H9 (cell line): Measurements from ENCODE around the gene RASSF9. TPM values are rescaled to one million over a fixed set of nuclear protein-coding genes. Genes with fewer than 3 reads are reported as not detected.

Experiments
- DNase-seq: peaks from one replicate; pipeline ENCODE4 v3.0.0-alpha.2; 2017
- H2AFZ ChIP-seq: one replicate; pipeline ENCODE4 v1.6.1; 2013; ENCODE audit warnings: mild to moderate bottlenecking, low read length, control low read depth, moderate library complexity
- H2AK5ac ChIP-seq: 2 replicates; pipeline ENCODE4 v1.6.1; 2013; ENCODE audit warnings: low read length, control low read depth, mixed read lengths; ENCODE audit not compliant: insufficient read length
- H2BK120ac ChIP-seq: one replicate; pipeline ENCODE4 v1.6.1; 2013; ENCODE audit warnings: low read depth, mild to moderate bottlenecking, low read length, control low read depth, inconsistent platforms; ENCODE audit not compliant: poor library complexity, severe bottlenecking
- H2BK12ac ChIP-seq: 2 replicates; pipeline ENCODE4 v1.6.1; 2013; ENCODE audit warnings: low read length, control low read depth, mixed read lengths, low read depth; ENCODE audit not compliant: insufficient read length
- H2BK15ac ChIP-seq: 2 replicates; pipeline ENCODE4 v1.6.1; 2013; ENCODE audit warnings: low read depth, low read length, control low read depth
- H2BK20ac ChIP-seq: one replicate; pipeline ENCODE4 v1.6.1; 2013; ENCODE audit warnings: low read depth, mild to moderate bottlenecking, low read length, control low read depth, inconsistent platforms; ENCODE audit not compliant: poor library complexity, severe bottlenecking
- H2BK5ac ChIP-seq: 2 replicates; pipeline ENCODE4 v1.6.1; 2013; ENCODE audit warnings: low read length, control low read depth, mixed read lengths; ENCODE audit not compliant: insufficient read length
- H3K14ac ChIP-seq: 2 replicates; pipeline ENCODE4 v1.6.1; 2013; ENCODE audit warnings: low read length, control low read depth; ENCODE audit not compliant: insufficient read depth
- H3K18ac ChIP-seq: 2 replicates; pipeline ENCODE4 v1.6.1; 2013; ENCODE audit warnings: low read depth, mild to moderate bottlenecking, mixed read lengths, low read length, control low read depth; ENCODE audit not compliant: insufficient read length
- H3K23ac ChIP-seq: 2 replicates; pipeline ENCODE4 v1.6.1; 2013; ENCODE audit warnings: low read length, control low read depth, mixed read lengths, low read depth; ENCODE audit not compliant: insufficient read length
- H3K23me2 ChIP-seq: 2 replicates; pipeline ENCODE4 v1.6.1; 2013; ENCODE audit warnings: low read depth, mild to moderate bottlenecking, mixed read lengths, low read length, control low read depth; ENCODE audit not compliant: insufficient read length, poor library complexity, severe bottlenecking
- H3K27ac ChIP-seq: 2 replicates; pipeline ENCODE4 v1.5.1; 2013; ENCODE audit warnings: low read length, control low read depth, mixed read lengths, low read depth; ENCODE audit not compliant: insufficient read length
- H3K27me3 ChIP-seq: 2 replicates; pipeline ENCODE4 v1.6.1; 2013; ENCODE audit warnings: low read length, control low read depth, inconsistent platforms; ENCODE audit not compliant: insufficient read depth
- H3K4ac ChIP-seq: 2 replicates; pipeline ENCODE4 v1.6.1; 2013; ENCODE audit warnings: low read depth, mild to moderate bottlenecking, control low read depth, inconsistent platforms, low read length, moderate library complexity
- H3K4me1 ChIP-seq: 2 replicates; pipeline ENCODE4 v1.6.1; 2013; ENCODE audit warnings: low read length, control low read depth, inconsistent platforms; ENCODE audit not compliant: insufficient read depth
- H3K4me2 ChIP-seq: 2 replicates; pipeline ENCODE4 v1.6.1; 2013; ENCODE audit warnings: low read length, control low read depth, mixed read lengths; ENCODE audit not compliant: insufficient read length, insufficient read depth
- H3K56ac ChIP-seq: 2 replicates; pipeline ENCODE4 v1.6.1; 2013; ENCODE audit warnings: low read depth, mild to moderate bottlenecking, mixed read lengths, low read length, control low read depth; ENCODE audit not compliant: insufficient read length
- H3K79me1 ChIP-seq: 2 replicates; pipeline ENCODE4 v1.6.1; 2013; ENCODE audit warnings: low read depth, mild to moderate bottlenecking, moderate library complexity, low read length, control low read depth, inconsistent platforms; ENCODE audit not compliant: insufficient read depth, poor library complexity, severe bottlenecking
- H3K79me2 ChIP-seq: 2 replicates; pipeline ENCODE4 v1.6.1; 2013; ENCODE audit warnings: low read length, control low read depth, inconsistent platforms; ENCODE audit not compliant: insufficient read depth
- H3K9ac ChIP-seq: 2 replicates; pipeline ENCODE4 v1.6.1; 2013; ENCODE audit warnings: low read length, control low read depth, mixed read lengths; ENCODE audit not compliant: insufficient read length; ENCODE audit errors: extremely low read depth
- H3K9me3 ChIP-seq: one replicate; pipeline ENCODE4 v1.6.1; 2013; ENCODE audit warnings: low read depth, low read length, inconsistent platforms; ENCODE audit not compliant: control insufficient read depth
- H3T11ph ChIP-seq: one replicate; pipeline ENCODE4 v1.6.1; 2013; ENCODE audit warnings: mild to moderate bottlenecking, low read length, control low read depth, inconsistent platforms
- H4K20me1 ChIP-seq: one replicate; pipeline ENCODE4 v1.6.1; 2013; ENCODE audit not compliant: control insufficient read depth, insufficient read length, insufficient read depth
- H4K5ac ChIP-seq: 2 replicates; pipeline ENCODE4 v1.6.1; 2013; ENCODE audit warnings: low read depth, mild to moderate bottlenecking, mixed read lengths, low read length, control low read depth; ENCODE audit not compliant: insufficient read length
- H4K8ac ChIP-seq: replicated peaks from 2 replicates; pipeline ENCODE4 v1.6.1; 2013; ENCODE audit warnings: low read length, control low read depth, mixed read lengths, low read depth; ENCODE audit not compliant: insufficient read length
- H4K91ac ChIP-seq: 2 replicates; pipeline ENCODE4 v1.6.1; 2013; ENCODE audit warnings: low read depth, mild to moderate bottlenecking, moderate library complexity, mixed read lengths, low read length, control low read depth; ENCODE audit not compliant: insufficient read length
- H3K27ac Mint-ChIP-seq, 3 experiments: 2 replicates in 2 of 3; 3 replicates in 1 of 3; pipeline ENCODE4 v1.8.0; 2020 to 2021; ENCODE audit warnings: mixed read lengths in 3 of 3, mild to moderate bottlenecking in 1 of 3, moderate library complexity in 1 of 3
- H3K27me3 Mint-ChIP-seq: 2 replicates; pipeline ENCODE4 v1.8.0; 2021; ENCODE audit warnings: low read depth, mild to moderate bottlenecking, moderate library complexity, mixed read lengths
- H3K36me3 Mint-ChIP-seq, 3 experiments: 2 replicates in 2 of 3; 3 replicates in 1 of 3; pipeline ENCODE4 v1.8.0; 2020 to 2021; ENCODE audit warnings: low read depth in 3 of 3, mixed read lengths in 3 of 3; ENCODE audit not compliant: insufficient read depth in 1 of 3
- H3K4me1 Mint-ChIP-seq, 2 experiments: 2 replicates each; pipeline ENCODE4 v1.8.0; 2020; ENCODE audit warnings: mixed read lengths in 2 of 2
- H3K4me3 Mint-ChIP-seq, 2 experiments: 2 replicates in 1 of 2; 3 replicates in 1 of 2; pipeline ENCODE4 v1.8.0; 2020 to 2021; ENCODE audit warnings: mild to moderate bottlenecking in 2 of 2, mixed read lengths in 2 of 2, moderate library complexity in 1 of 2
- H3K9me3 Mint-ChIP-seq, 2 experiments: 2 replicates in 1 of 2; 3 replicates in 1 of 2; pipeline ENCODE4 v1.8.0; 2020; ENCODE audit warnings: mild to moderate bottlenecking in 2 of 2, mixed read lengths in 2 of 2, moderate library complexity in 1 of 2
- CTCF ChIP-seq: fragments of 200-600 bp; sonication (generic); conservative IDR thresholded peaks from 3 replicates; pipeline ENCODE4 v1.8.0; 2021; ENCODE audit warnings: antibody characterized with exemption, mild to moderate bottlenecking
- total RNA-seq: library from RNA; stranded (reverse); gene quantifications from 2 replicates; pipeline ENCODE4 v1.2.1, GENCODE V29; 2021

The RASSF9 gene
- total RNA-seq, 1 experiment from 2014 or later = 0.04 TPM

GRCh38 chr12:85821206-85821605 is 15.0 kb downstream of the RASSF9 start:
- no peaks in the 10 kb centered on the region for H3K79me2 ChIP-seq
- peaks cover 0 to 8% of the 10 kb centered on the region in 2 experiments; a peak in 2 of 4 replicates for H3K4me1 Mint-ChIP-seq
- H3K4me2 ChIP-seq = no peak overlapping the region
- TF ChIP-seq CTCF = no peak
- H2BK15ac ChIP-seq = no peak overlapping the region
- no peaks in the 10 kb centered on the region for H3K36me3 Mint-ChIP-seq
- H3K27ac ChIP-seq = no peak overlapping the region
- H2AK5ac ChIP-seq = no peak overlapping the region
- H3K79me1 ChIP-seq = no peaks in the 10 kb centered on the region
- H3K4me3 Mint-ChIP-seq = no peak overlapping the region
- no peaks in the 10 kb centered on the region for H4K20me1 ChIP-seq
- no peaks in the 10 kb centered on the region for H3K4me1 ChIP-seq
- H4K91ac ChIP-seq = no peak overlapping the region
- no peak overlapping the region for H2BK12ac ChIP-seq
- no peak overlapping the region for H4K5ac ChIP-seq
- H3K9me3 ChIP-seq = no peaks in the 10 kb centered on the region
- DNase-seq = no peak
- H3K14ac ChIP-seq = no peak overlapping the region
- H3K27me3 Mint-ChIP-seq = no peaks in the 10 kb centered on the region
- no peak overlapping the region for H3K27ac Mint-ChIP-seq
- no peak overlapping the region for H2BK120ac ChIP-seq
- no peak overlapping the region for H4K8ac ChIP-seq
- H2BK5ac ChIP-seq = no peak overlapping the region
- no peak overlapping the region for H2BK20ac ChIP-seq
- H3K9me3 Mint-ChIP-seq = no peaks in the 10 kb centered on the region
- no peak overlapping the region for H3K18ac ChIP-seq
- no peaks in the 10 kb centered on the region for H3K27me3 ChIP-seq
- no peak overlapping the region for H2AFZ ChIP-seq
- no peak overlapping the region for H3K4ac ChIP-seq
- no peaks in the 10 kb centered on the region for H3K23me2 ChIP-seq
- H3K56ac ChIP-seq = no peak overlapping the region
- no peak overlapping the region for H3K23ac ChIP-seq
- no peak overlapping the region for H3K9ac ChIP-seq
- H3T11ph ChIP-seq = no peak overlapping the region
